Epithelial cell of esophagus (primary cell): Measurements from ENCODE around the gene INVS.
A peak's percentile ranks its signal among the peaks of the same experiment; 100 is the strongest.

Source experiments
- DNase-seq: peaks from one replicate; pipeline ENCODE4 v3.0.0; 2010; ENCODE audit warnings: low read depth
- H3K4me3 ChIP-seq: 2 replicates; pipeline ENCODE4 v1.5.1; 2011; ENCODE audit warnings: mild to moderate bottlenecking, low read length, control low read depth
- TF ChIP-seq, protein P1 (sequence below): IDR thresholded peaks from 2 replicates; pipeline ENCODE4 v1.5.1; 2011; ENCODE audit warnings: low read depth, mild to moderate bottlenecking, low read length, control low read depth, inconsistent platforms; ENCODE audit not compliant: insufficient read depth; ENCODE audit errors: missing control alignments

INVS gene

DNA sequence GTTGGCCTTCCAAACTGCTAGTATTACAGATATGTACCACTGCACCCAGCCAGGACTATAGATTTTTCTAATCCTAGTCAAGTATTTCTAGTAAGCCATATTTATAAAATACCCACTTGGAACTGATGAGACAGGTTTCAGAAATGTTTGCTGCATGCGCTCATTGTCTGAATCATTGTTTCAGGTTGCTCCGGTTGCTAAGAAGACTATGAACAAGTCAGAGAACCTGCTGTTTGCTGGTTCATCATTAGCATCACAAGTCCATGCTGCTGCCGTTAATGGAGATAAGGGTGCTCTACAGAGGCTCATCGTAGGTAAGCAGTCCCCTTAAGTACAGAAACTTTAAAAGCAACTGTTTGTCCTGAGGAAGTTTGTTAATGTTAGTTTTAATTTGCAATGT lies 5.3 kb downstream of the INVS start:
- TF ChIP-seq, protein P1, sequence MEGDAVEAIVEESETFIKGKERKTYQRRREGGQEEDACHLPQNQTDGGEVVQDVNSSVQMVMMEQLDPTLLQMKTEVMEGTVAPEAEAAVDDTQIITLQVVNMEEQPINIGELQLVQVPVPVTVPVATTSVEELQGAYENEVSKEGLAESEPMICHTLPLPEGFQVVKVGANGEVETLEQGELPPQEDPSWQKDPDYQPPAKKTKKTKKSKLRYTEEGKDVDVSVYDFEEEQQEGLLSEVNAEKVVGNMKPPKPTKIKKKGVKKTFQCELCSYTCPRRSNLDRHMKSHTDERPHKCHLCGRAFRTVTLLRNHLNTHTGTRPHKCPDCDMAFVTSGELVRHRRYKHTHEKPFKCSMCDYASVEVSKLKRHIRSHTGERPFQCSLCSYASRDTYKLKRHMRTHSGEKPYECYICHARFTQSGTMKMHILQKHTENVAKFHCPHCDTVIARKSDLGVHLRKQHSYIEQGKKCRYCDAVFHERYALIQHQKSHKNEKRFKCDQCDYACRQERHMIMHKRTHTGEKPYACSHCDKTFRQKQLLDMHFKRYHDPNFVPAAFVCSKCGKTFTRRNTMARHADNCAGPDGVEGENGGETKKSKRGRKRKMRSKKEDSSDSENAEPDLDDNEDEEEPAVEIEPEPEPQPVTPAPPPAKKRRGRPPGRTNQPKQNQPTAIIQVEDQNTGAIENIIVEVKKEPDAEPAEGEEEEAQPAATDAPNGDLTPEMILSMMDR: no peak
- peak; percentile 96 for DNase-seq
- H3K4me3 ChIP-seq: no peak overlapping the region

DNA sequence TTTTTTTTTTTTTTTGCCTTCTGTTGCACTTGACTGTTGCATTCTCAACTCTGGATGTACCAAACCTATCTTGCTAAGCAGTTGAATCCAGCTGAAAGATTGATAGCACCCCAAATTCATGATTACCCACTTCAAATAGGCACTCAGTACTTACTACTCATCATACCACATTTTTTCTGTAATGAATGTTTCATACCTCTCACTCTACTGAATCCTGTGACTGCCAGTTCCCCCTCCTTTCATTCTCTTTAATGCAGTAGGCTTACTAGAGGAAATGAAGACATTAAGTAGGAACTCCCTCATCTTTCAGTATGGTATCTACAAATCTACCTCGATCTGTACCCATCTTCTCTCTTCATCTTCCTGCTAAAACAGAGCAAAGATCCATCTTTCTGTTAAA lies 6.8 kb downstream of the INVS start:
- no peak for DNase-seq
- H3K4me3 ChIP-seq: no peak overlapping the region
- TF ChIP-seq, protein P1: no peak

DNA sequence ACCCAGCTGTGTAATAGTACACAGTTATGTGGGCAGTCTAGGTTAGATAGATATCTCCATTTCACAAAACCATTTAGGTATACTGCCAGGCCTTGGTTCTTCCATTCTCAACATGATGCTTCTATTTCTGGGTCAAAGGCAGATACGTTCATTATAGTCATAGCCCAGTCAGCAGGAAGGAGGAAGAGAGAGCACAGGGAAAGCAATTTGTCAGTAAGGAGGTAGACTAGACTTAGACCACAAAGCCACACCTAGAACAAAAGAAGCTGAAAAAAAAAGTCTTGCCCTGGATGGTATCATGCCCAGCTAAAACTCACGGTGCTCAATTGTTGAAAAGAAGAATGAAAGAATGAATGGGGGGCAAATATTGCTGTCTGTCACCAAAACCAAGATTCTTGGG lies 7.6 kb downstream of the INVS start:
- peak; percentile 67 for DNase-seq
- TF ChIP-seq, protein P1: no peak
- H3K4me3 ChIP-seq: no peak overlapping the region

DNA sequence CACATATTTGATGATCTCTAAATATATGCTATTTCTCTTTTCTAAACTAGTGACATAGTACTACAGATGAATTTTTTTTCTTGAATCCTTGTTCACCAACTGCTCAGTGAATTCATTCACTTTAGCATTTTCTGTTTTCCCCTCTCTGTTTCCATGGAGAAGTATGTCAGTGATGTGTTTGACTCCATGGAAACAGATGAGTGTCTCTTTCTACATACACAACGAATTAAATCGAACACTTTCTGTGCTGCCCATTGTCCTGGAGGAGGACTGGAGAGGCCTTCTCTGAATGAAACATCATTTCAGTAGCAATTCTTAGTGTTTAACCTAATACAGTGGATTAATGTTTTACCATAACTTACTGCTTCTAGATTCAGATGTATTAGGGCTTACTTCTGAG lies 9.5 kb downstream of the INVS start:
- DNase-seq: no peak
- H3K4me3 ChIP-seq: no peak overlapping the region
- TF ChIP-seq, protein P1: no peak

DNA sequence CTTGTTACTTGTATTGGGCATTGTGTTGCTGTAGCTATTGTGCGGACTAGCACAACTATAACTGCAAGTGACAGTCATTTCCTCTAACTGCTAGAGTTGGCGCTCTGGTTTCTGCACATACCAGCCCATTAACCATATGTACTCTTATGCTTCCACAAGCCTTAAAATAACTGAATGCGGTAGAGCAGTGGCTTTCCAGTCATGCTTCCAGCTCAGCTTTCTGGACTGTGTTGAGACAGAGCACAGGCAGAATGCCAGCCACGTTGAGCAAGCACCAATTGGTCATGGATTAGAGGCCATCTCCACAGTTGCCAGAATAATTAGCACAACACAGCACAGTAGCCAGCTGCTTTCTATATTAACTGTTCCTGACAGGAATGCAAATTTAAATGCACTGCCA lies 12.2 kb downstream of the INVS start:
- peak; percentile 97 for DNase-seq
- no peak overlapping the region for H3K4me3 ChIP-seq
- TF ChIP-seq, protein P1: no peak

DNA sequence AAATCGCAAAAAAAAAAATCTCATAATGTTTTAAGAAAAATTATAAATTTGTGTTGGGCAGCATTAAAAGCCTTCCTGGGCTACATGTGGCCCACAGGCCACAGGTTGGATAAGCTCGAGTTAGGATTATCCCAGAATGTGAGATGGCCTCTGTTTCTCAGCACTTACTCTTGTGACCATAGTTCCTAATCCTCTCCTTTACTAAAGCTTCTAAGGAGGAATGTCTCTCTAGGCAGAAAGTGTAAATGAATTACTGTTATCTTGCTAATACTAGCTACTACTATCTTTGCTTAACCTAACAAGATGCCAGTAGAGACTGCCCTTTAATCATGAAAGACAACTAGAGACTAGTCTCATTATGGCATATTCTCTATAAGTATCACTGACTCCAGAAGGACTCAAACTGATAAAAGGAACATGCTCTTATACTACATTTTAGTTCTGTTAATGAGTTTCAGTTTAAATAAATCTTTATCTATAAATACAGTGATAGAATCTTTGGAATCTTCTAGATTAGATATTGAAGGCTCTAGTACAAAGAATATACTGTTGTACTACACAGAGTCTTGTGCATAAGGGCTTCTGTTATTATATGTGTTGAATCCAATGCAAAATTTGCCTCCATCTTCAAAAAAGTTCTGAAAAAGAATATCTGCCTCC lies 13.8 kb downstream of the INVS start:
- H3K4me3 ChIP-seq: no peak overlapping the region
- TF ChIP-seq, protein P1: no peak
- DNase-seq: no peak

DNA sequence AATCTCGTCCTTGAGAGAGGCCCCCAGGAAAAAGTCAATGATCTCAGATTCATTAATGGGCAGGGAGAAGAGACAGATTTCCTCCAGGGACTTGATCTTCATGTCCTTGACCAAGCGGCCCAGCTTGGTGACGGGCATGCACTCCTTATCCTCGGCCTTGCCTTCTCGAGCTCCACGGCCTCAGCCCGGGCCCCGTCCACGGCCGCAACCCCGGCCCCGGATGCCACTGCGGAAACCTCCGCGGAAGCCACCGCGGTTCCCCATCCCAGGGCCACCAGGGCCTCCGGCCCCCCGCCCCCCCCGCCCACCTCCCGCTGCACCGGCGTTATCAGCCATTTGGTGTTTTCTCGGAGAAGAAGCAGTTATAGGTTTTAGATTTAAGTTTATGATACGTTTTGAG lies 18.3 kb downstream of the INVS start:
- DNase-seq: no peak
- TF ChIP-seq, protein P1: no peak

More for the DNA sequence above, 18.3 kb downstream of the INVS start:
- no peak overlapping the region for H3K4me3 ChIP-seq
